Measurements from ENCODE around the gene KNDC1. TPM values are rescaled to one million over a fixed set of nuclear protein-coding genes. Genes with fewer than 3 reads are reported as not detected.

Gene KNDC1
- total and polyA plus RNA-seq, 10 of the 15 experiments (the other 5 are each of a cell fraction or from before 2014, with no cell fraction given): 0.03 to 0.11 (median 0.05) TPM; not detected in 7

- TF ChIP-seq CUX1 (IDR thresholded peaks at IDR 0.05; ENCODE audit: insufficient replicate concordance, low read depth, low read length) (no peak), CBX3 (IDR thresholded peaks at IDR 0.05; ENCODE audit: borderline replicate concordance, low read depth) (no peak), CHD4 (IDR thresholded peaks at IDR 0.05) (no peak), POLR2AphosphoS5 (IDR thresholded peaks at IDR 0.05; ENCODE audit: low read length) (no peak), BMI1 (IDR thresholded peaks at IDR 0.05; ENCODE audit: borderline replicate concordance) (no peak), MYB (IDR thresholded peaks at IDR 0.05; ENCODE audit: borderline replicate concordance, low read depth, low read length) (no peak), NKRF (conservative IDR thresholded peaks at IDR 0.05) (no peak), GABPA (IDR thresholded peaks at IDR 0.05; ENCODE audit: low read depth) (no peak), ZNF24 (IDR thresholded peaks at IDR 0.05) (no peak), TBL1XR1 (IDR thresholded peaks at IDR 0.05; ENCODE audit: low read depth, low read length) (no peak), NFYA (IDR thresholded peaks at IDR 0.05; ENCODE audit: borderline replicate concordance, low read depth, low read length) (no peak), YY1 (IDR thresholded peaks at IDR 0.05; ENCODE audit: low read depth, low read length) (no peak)
Measured at GRCh38 chr10:133140417-133141143, 19.4 kb upstream of the KNDC1 start (continued).
